ENCODE measurements around the gene KIAA1958. TPM values are rescaled to one million over a fixed set of nuclear protein-coding genes. Genes with fewer than 3 reads are reported as not detected.

KIAA1958 gene
- total and polyA plus RNA-seq, 2 of the 8 experiments (the other 6 are each of a cell fraction or from before 2014, with no cell fraction given) = 11.4 to 43.8 TPM

DNA sequence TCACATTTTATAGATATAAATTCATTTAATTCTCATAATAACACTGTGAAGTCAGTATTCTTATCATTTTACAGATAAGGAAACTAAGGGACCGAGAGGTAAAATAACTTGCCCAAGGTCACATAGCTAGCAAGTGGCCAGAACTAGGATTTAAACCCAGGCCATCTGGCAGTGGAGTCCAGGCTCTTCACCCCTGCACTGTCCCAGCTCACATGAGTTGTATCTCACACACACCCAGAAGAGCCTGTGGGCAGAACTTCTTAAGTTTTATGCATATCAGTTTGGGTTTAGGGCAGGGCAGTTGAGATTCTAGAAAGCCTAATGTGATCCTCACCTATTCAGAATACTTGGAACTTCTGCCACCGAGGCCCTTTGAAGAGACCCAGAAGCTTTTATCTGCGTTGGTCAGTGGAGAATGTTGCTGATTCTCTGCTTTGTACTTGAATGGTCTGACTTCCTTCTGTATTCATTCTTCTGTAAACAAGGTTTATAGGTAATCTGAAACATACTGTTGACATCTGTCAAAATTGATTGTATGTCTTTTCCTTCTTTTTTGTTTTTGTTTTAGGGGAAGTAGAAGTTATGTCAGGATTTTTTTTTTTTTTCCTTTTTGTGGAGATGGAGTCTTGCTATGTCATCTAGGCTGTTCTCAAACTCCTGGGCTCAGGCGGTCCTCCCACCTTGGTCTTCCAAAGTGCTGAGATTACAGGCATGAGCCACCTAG is 75.8 kb downstream of the KIAA1958 start (continued):
- TF ChIP-seq CBX5 (IDR thresholded peaks at IDR 0.05; ENCODE audit: low read depth, low read length) (no peak), PHF8 (conservative IDR thresholded peaks at IDR 0.05; ENCODE audit: low read depth, low read length) (no peak), CTCF (IDR thresholded peaks at IDR 0.05; ENCODE audit: control extremely low read depth in 1 of 3, insufficient read depth in 1 of 3, low read depth in 1 of 3, low read length in 3 of 3) (no peak), GABPA (IDR thresholded peaks at IDR 0.05; ENCODE audit: borderline replicate concordance, insufficient read depth, low read length) (no peak)
- TF ChIP-seq, protein P1, sequence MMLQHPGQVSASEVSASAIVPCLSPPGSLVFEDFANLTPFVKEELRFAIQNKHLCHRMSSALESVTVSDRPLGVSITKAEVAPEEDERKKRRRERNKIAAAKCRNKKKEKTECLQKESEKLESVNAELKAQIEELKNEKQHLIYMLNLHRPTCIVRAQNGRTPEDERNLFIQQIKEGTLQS (IDR thresholded peaks at IDR 0.05; ENCODE audit: insufficient read depth, low read depth, low read length) = no peak

Measured in H1 (cell line).